ENCODE measurements around the gene GLIS1.
"Not testable (repeated sequence)": the region's sequence is repeated elsewhere in the genome, so short reads cannot be mapped to it uniquely, and the experiment has no call there.

GLIS1 gene

GRCh38 chr1:53555620-53556326 lies 183.2 kb downstream of the GLIS1 start:
- DNase-seq: not testable (repeated sequence)

- no peak for DNase-seq
These were observed 184.2 kb downstream of the GLIS1 start for GRCh38 chr1:53554592-53555305.

GRCh38 chr1:53553734-53554509 lies 185.0 kb downstream of the GLIS1 start:
- DNase-seq: no peak

GRCh38 chr1:53552981-53553733 lies 185.8 kb downstream of the GLIS1 start:
- no peak for DNase-seq

- peak; percentile 45 for DNase-seq
These were observed 186.7 kb downstream of the GLIS1 start for GRCh38 chr1:53552146-53552861.

- no peak for DNase-seq
These were observed 187.5 kb downstream of the GLIS1 start for GRCh38 chr1:53551428-53551995.

GRCh38 chr1:53550201-53550741 lies 188.7 kb downstream of the GLIS1 start:
- no peak for DNase-seq

- DNase-seq: no peak
These were observed 189.2 kb downstream of the GLIS1 start for GRCh38 chr1:53549781-53550180.

GRCh38 chr1:53549287-53549686 lies 189.7 kb downstream of the GLIS1 start:
- DNase-seq: no peak

- no peak for DNase-seq
These were observed 190.9 kb downstream of the GLIS1 start for GRCh38 chr1:53548031-53548491.

- DNase-seq: no peak
These were observed 191.7 kb downstream of the GLIS1 start for GRCh38 chr1:53547231-53547790.

GRCh38 chr1:53546409-53547155 lies 192.4 kb downstream of the GLIS1 start:
- no peak for DNase-seq

GRCh38 chr1:53545663-53546408 lies 193.1 kb downstream of the GLIS1 start:
- peak; percentile 89 for DNase-seq

- no peak for DNase-seq
These were observed 194.0 kb downstream of the GLIS1 start for GRCh38 chr1:53544728-53545515.

- DNase-seq: no peak
These were observed 194.9 kb downstream of the GLIS1 start for GRCh38 chr1:53543778-53544695.

GRCh38 chr1:53543130-53543777 lies 195.7 kb downstream of the GLIS1 start:
- peak; percentile 33 for DNase-seq

GRCh38 chr1:53542551-53542950 lies 196.4 kb downstream of the GLIS1 start:
- no peak for DNase-seq

All from NCI-H2171 (cell line).